Stimulated activated naive CD4-positive, alpha-beta T cell (primary cell): ENCODE results near the gene MCRIP2.
"Not testable (repeated sequence)": the region's sequence is repeated elsewhere in the genome, so short reads cannot be mapped to it uniquely, and the experiment has no call there.

ENCODE experiments used
- DNase-seq, 6 experiments: peaks; one replicate each; lab custom pipeline; 2025; lab: John Stamatoyannopoulos, UW

Gene MCRIP2

GRCh38 chr16:641326-642188 is at the start of gene MCRIP2:
TSS of gene MCRIP2 (plus strand) at chr16:641828. CDS start at chr16:641992, 164 bp downstream.
- DNase-seq, result peak in 5 of 6 experiments; percentile 27 to 57 (median 36)

- no peak for DNase-seq
Measured at GRCh38 chr16:591892-592517, 49.6 kb upstream of the MCRIP2 start.

GRCh38 chr16:592518-593306 is 48.9 kb upstream of the MCRIP2 start:
- DNase-seq, result no peak

GRCh38 chr16:593406-593805 is 48.2 kb upstream of the MCRIP2 start:
- DNase-seq, result no peak

- DNase-seq, result no peak
Measured at GRCh38 chr16:593807-594206, 47.8 kb upstream of the MCRIP2 start.

GRCh38 chr16:595094-595528 is 46.5 kb upstream of the MCRIP2 start:
- DNase-seq, result no peak

- no peak for DNase-seq
Measured at GRCh38 chr16:595942-596735, 45.5 kb upstream of the MCRIP2 start.

GRCh38 chr16:596736-597060 is 44.9 kb upstream of the MCRIP2 start:
- DNase-seq, result no peak

- not testable (repeated sequence) for DNase-seq
Measured at GRCh38 chr16:597655-598054, 44.0 kb upstream of the MCRIP2 start.

GRCh38 chr16:598823-599739 is 42.5 kb upstream of the MCRIP2 start:
- DNase-seq, result no peak

- DNase-seq, result no peak
Measured at GRCh38 chr16:600781-601180, 40.8 kb upstream of the MCRIP2 start.

- DNase-seq, result no peak
Measured at GRCh38 chr16:603933-604332, 37.7 kb upstream of the MCRIP2 start.

GRCh38 chr16:606656-607307 is 34.8 kb upstream of the MCRIP2 start:
- DNase-seq, result no peak

- DNase-seq, result no peak
Measured at GRCh38 chr16:608019-608418, 33.6 kb upstream of the MCRIP2 start.

GRCh38 chr16:609316-609715 is 32.3 kb upstream of the MCRIP2 start:
- no peak for DNase-seq

GRCh38 chr16:609984-610383 is 31.6 kb upstream of the MCRIP2 start:
- DNase-seq, result no peak

GRCh38 chr16:610513-611381 is 30.9 kb upstream of the MCRIP2 start:
- peak in 5 of 6 experiments; percentile 35 to 54 (median 38) for DNase-seq

GRCh38 chr16:615122-615521 is 26.5 kb upstream of the MCRIP2 start:
- DNase-seq, result no peak
